H1 (cell line): ENCODE results near the gene PGAM4. TPM values are rescaled to one million over a fixed set of nuclear protein-coding genes. Genes with fewer than 3 reads are reported as not detected.

ENCODE experiments used
- EZH2 ChIP-seq: fragments of 200-600 bp; sonication (generic); IDR thresholded peaks from 2 replicates; pipeline ENCODE4 v1.7.1; 2012; ENCODE audit warnings: low read depth, mild to moderate bottlenecking, moderate library complexity, low read length, inconsistent platforms; ENCODE audit not compliant: severe bottlenecking
- SP2 ChIP-seq: IDR thresholded peaks from 2 replicates; pipeline ENCODE4 v1.6.1; 2012; ENCODE audit warnings: mild to moderate bottlenecking, low read length, inconsistent platforms
- SUZ12 ChIP-seq: fragments of 200-600 bp; sonication (generic); IDR thresholded peaks from 2 replicates; pipeline ENCODE4 v1.6.1; 2012; ENCODE audit warnings: mild to moderate bottlenecking, inconsistent platforms, low read length, moderate library complexity, mixed read lengths
- polyA plus RNA-seq, 7 experiments: library from polyadenylated mRNA; depleted of rRNA in 3 of 7; stranded (reverse) in 5 of 7; unstranded in 2 of 7; fragments of >200 nt in 5 of 7; fragments of 200-250 nt in 2 of 7; gene quantifications; 1 replicate in 5 of 7; 2 replicates in 1 of 7; 4 replicates in 1 of 7; pipeline versions ENCODE4 v1.2.1 to v1.2.3, GENCODE V29; 2011 to 2013; ENCODE audit warnings: missing spikeins in 2 of 7, mixed read lengths in 2 of 7
- total RNA-seq: library from RNA; stranded (reverse); fragmentation: NEBNext Ultra II Directional; extraction: Animal tissue kit (Norgen Biotek cat#: 25700); gene quantifications from 2 replicates; pipeline ENCODE4 v1.2.1, GENCODE V29; 2021
- TF ChIP-seq, protein P1 (sequence below): IDR thresholded peaks from 2 replicates; pipeline ENCODE4 v1.6.1; 2012; ENCODE audit warnings: low read length, inconsistent platforms

The PGAM4 gene
- total and polyA plus RNA-seq, 2 of the 8 experiments (the other 6 are each of a cell fraction or from before 2014, with no cell fraction given): 0.54 to 0.56 TPM

GRCh38 chrX:77936299-77936698 lies 33.1 kb downstream of the PGAM4 start (continued):
- TF ChIP-seq SP2 (no peak), SUZ12 (no peak), EZH2 (no peak)
- TF ChIP-seq, protein P1, sequence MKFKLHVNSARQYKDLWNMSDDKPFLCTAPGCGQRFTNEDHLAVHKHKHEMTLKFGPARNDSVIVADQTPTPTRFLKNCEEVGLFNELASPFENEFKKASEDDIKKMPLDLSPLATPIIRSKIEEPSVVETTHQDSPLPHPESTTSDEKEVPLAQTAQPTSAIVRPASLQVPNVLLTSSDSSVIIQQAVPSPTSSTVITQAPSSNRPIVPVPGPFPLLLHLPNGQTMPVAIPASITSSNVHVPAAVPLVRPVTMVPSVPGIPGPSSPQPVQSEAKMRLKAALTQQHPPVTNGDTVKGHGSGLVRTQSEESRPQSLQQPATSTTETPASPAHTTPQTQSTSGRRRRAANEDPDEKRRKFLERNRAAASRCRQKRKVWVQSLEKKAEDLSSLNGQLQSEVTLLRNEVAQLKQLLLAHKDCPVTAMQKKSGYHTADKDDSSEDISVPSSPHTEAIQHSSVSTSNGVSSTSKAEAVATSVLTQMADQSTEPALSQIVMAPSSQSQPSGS: no peak
- TF ChIP-seq, all 59 proteins: peak for 0
